GM10266 (cell line): ENCODE results near the gene GSTA1.

Experiments
- DNase-seq: peaks from one replicate; pipeline ENCODE4 v3.0.0; 2012; ENCODE audit errors: extremely low spot score
- TF ChIP-seq, protein P1 (sequence below): IDR thresholded peaks from 2 replicates; pipeline ENCODE4 v1.5.1; 2012; ENCODE audit warnings: mild to moderate bottlenecking, low read depth; ENCODE audit not compliant: control insufficient read depth, insufficient read depth; ENCODE audit errors: missing control alignments

GSTA1 gene

DNA sequence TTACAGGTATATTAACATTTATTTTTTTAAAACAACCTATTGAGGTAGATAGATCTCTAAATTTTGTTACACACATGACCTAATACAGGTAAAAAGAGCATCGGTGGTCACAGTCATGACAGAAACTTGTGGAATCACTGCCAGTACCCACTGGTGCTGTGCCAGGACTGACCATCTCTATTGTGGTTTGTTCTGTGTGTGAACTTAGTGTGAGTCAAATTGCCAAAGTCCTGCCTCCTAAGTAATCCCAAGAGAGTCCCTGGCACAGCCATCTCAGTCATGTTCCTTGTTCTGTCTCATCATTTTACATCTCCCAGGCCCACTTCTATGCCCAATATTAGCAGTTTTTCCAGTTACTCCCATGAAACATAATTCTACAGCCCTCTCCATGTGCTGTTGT is 61.7 kb downstream of the GSTA1 start:
- TF ChIP-seq, protein P1, sequence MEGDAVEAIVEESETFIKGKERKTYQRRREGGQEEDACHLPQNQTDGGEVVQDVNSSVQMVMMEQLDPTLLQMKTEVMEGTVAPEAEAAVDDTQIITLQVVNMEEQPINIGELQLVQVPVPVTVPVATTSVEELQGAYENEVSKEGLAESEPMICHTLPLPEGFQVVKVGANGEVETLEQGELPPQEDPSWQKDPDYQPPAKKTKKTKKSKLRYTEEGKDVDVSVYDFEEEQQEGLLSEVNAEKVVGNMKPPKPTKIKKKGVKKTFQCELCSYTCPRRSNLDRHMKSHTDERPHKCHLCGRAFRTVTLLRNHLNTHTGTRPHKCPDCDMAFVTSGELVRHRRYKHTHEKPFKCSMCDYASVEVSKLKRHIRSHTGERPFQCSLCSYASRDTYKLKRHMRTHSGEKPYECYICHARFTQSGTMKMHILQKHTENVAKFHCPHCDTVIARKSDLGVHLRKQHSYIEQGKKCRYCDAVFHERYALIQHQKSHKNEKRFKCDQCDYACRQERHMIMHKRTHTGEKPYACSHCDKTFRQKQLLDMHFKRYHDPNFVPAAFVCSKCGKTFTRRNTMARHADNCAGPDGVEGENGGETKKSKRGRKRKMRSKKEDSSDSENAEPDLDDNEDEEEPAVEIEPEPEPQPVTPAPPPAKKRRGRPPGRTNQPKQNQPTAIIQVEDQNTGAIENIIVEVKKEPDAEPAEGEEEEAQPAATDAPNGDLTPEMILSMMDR: no peak
- DNase-seq: no peak
